ENCODE results near the gene TBXAS1.
A peak's percentile ranks its signal among the peaks of the same experiment; 100 is the strongest.

Gene TBXAS1

GRCh38 chr7:139854124-139854511 is 25.1 kb downstream of the TBXAS1 start:
- Histone ChIP-seq H4K20me1 (ENCODE audit: insufficient read depth, low read length, poor library complexity, severe bottlenecking) (no peaks in the 10 kb centered on the region), H3F3A (ENCODE audit: low read depth) (no peaks in the 10 kb centered on the region), H3K9me3 (ENCODE audit: insufficient read depth, low read depth, low read length) (no peaks in the 10 kb centered on the region), H3K79me2 (ENCODE audit: insufficient read depth, low read length) (no peaks in the 10 kb centered on the region), H3K4me1 (ENCODE audit: insufficient read depth, low read length, poor library complexity, severe bottlenecking) (peaks cover 18% of the 10 kb centered on the region), H3K9me2 (replicated peaks; ENCODE audit: low read depth, low read length) (no peaks in the 10 kb centered on the region), H3K36me3 (ENCODE audit: insufficient read depth, low read length) (no peaks in the 10 kb centered on the region), H2AFZ (ENCODE audit: low read length) (no peak overlapping the region), H3K27me3 (ENCODE audit: insufficient read depth, low read length, poor library complexity, severe bottlenecking) (no peaks in the 10 kb centered on the region), H3K4me3 (ENCODE audit: low read length, poor library complexity, severe bottlenecking) (no peak overlapping the region), H3K9ac (ENCODE audit: low read depth, low read length, poor library complexity, severe bottlenecking) (no peak overlapping the region), H3K4me2 (ENCODE audit: low read depth, low read length, poor library complexity, severe bottlenecking) (no peak overlapping the region)
- TF ChIP-seq EZH2phosphoT487 (IDR thresholded peaks at IDR 0.05; ENCODE audit: borderline replicate concordance) (no peak), CTCF (conservative IDR thresholded peaks at IDR 0.05; ENCODE audit: low read length) (no peak)

GRCh38 chr7:139854803-139855497 is 25.9 kb downstream of the TBXAS1 start:
- Histone ChIP-seq H3K9ac (ENCODE audit: low read depth, low read length, poor library complexity, severe bottlenecking) (no peak overlapping the region), H3K4me2 (ENCODE audit: low read depth, low read length, poor library complexity, severe bottlenecking) (peak overlapping the region; percentile 19), H2AFZ (ENCODE audit: low read length) (peak overlapping the region; percentile 72)

DNA sequence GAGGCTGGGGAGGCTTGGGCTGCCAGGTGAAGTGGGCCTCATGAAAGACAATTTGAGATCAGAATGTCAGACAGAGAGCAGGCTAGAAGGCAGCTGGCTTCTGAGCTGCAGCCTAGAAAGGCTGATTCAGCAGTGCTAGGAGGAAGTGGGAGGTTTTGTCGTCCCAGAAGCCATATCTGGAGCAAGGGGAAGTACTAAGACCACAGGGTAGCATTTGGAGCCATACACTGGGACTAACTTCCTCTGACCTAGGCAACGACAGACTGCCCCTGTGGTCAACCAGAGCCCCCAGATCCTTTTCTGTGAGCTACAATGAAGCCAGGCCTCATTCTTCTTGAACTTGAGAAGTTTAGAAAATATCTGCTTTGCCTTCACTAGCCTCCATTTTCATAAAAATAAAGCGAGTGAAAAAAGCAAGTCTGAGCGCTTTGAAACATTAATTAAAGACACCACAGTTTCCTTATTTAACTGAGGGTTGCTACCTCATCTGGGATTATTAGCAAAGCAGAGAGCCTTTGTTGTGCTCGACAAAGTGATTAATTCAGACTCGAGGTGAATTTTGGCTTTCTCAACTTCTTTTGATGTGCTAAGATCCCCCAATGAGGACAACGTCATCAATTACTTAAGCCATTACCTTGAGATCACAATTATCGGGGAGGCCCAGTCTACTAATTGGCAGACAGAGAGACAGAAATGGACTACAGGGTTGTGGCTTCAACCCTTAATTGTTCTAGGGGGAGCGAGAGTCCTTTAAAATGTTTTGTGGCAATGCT is 26.6 kb downstream of the TBXAS1 start:
- no peaks in the 10 kb centered on the region for H3K79me2 ChIP-seq (ENCODE audit: insufficient read depth, low read length)
- H3F3A ChIP-seq (ENCODE audit: low read depth): no peaks in the 10 kb centered on the region
- H3K27me3 ChIP-seq (ENCODE audit: insufficient read depth, low read length, poor library complexity, severe bottlenecking): no peaks in the 10 kb centered on the region
- peak overlapping the region; percentile 22 for H3K4me3 ChIP-seq (ENCODE audit: low read length, poor library complexity, severe bottlenecking)
- H3K4me2 ChIP-seq (ENCODE audit: low read depth, low read length, poor library complexity, severe bottlenecking): peak overlapping the region; percentile 19
- H3K9ac ChIP-seq (ENCODE audit: low read depth, low read length, poor library complexity, severe bottlenecking): no peak overlapping the region
- H3K36me3 ChIP-seq (ENCODE audit: insufficient read depth, low read length): no peaks in the 10 kb centered on the region
- H3K9me2 ChIP-seq (replicated peaks; ENCODE audit: low read depth, low read length): no peaks in the 10 kb centered on the region
- H3K9me3 ChIP-seq (ENCODE audit: insufficient read depth, low read depth, low read length): no peaks in the 10 kb centered on the region
- TF ChIP-seq CTCF (conservative IDR thresholded peaks at IDR 0.05; ENCODE audit: low read length) (no peak), EZH2phosphoT487 (IDR thresholded peaks at IDR 0.05; ENCODE audit: borderline replicate concordance) (no peak)
- H3K4me1 ChIP-seq (ENCODE audit: insufficient read depth, low read length, poor library complexity, severe bottlenecking): peaks cover 18% of the 10 kb centered on the region
- H4K20me1 ChIP-seq (ENCODE audit: insufficient read depth, low read length, poor library complexity, severe bottlenecking): no peaks in the 10 kb centered on the region
- H2AFZ ChIP-seq (ENCODE audit: low read length): peak overlapping the region; percentile 72

More at GRCh38 chr7:139854803-139855497, 25.9 kb downstream of the TBXAS1 start:
- H3K27me3 ChIP-seq (ENCODE audit: insufficient read depth, low read length, poor library complexity, severe bottlenecking): no peaks in the 10 kb centered on the region
- H3F3A ChIP-seq (ENCODE audit: low read depth): no peaks in the 10 kb centered on the region
- peaks cover 18% of the 10 kb centered on the region for H3K4me1 ChIP-seq (ENCODE audit: insufficient read depth, low read length, poor library complexity, severe bottlenecking)
- no peaks in the 10 kb centered on the region for H3K36me3 ChIP-seq (ENCODE audit: insufficient read depth, low read length)
- no peak for TF ChIP-seq CTCF (conservative IDR thresholded peaks at IDR 0.05; ENCODE audit: low read length)
- TF ChIP-seq EZH2phosphoT487 (IDR thresholded peaks at IDR 0.05; ENCODE audit: borderline replicate concordance): no peak
- no peaks in the 10 kb centered on the region for H3K79me2 ChIP-seq (ENCODE audit: insufficient read depth, low read length)
- no peaks in the 10 kb centered on the region for H3K9me2 ChIP-seq (replicated peaks; ENCODE audit: low read depth, low read length)
- H3K4me3 ChIP-seq (ENCODE audit: low read length, poor library complexity, severe bottlenecking): peak overlapping the region; percentile 22
- no peaks in the 10 kb centered on the region for H3K9me3 ChIP-seq (ENCODE audit: insufficient read depth, low read depth, low read length)
- no peaks in the 10 kb centered on the region for H4K20me1 ChIP-seq (ENCODE audit: insufficient read depth, low read length, poor library complexity, severe bottlenecking)

All from Loucy (cell line).